HG02588 (cell line): ENCODE data around the gene CD2.

ENCODE experiments used
- ATAC-seq: cut with Tn5 transposase; IDR thresholded peaks from one replicate; pipeline ENCODE4 v1.9.1; 2021; ENCODE audit warnings: mild to moderate bottlenecking, moderate library complexity; ENCODE audit not compliant: unreplicated experiment

The CD2 gene

DNA sequence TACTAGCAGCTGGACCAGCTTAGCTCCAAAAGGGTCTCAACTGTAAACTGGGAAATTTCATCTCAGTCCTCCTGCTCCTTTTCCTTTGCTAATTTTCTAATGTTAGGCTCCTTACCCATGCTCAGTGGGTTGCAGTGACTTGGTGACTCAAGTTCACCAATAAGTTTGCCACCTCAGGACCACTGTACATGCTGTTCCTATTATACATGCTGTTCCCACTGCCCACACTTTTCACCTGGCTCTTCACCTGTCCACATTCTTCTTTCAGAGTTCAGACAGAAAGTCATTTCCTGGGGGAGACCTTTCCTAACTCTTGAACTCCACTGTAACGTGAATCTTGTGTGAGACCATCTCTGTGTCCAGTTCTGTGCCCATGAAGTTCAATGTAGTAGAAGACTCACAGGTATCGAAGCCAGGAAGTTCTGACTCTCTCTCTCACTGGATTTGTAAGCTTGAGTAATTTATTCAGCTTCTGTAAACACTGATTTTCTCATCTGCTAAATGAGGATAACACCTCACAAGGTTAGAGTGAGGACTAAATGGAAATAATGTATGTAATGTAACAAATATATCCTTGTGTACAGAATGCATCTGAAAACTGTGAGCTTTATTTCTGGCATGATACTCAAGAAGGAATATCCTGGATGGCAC lies 17.9 kb downstream of the CD2 start:
- ATAC-seq: no peak

DNA sequence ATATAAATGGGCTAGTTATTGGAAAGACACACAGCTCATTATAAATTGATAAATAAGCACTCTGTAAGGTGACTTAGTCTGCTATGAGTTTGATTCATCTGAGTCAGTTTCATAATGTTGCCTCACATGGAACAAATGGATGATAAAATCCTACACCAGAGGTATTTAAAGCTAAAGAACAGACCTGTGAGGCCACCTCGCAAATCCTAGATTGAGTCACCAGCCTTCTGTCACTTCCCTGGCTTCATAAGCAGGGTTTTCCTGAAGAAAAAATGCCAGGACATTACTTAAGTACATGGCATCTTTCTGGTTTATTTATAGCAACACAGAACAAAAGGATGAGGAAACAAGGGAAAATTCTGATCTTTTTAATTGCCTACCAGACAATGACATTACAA lies 18.4 kb downstream of the CD2 start:
- ATAC-seq: no peak

DNA sequence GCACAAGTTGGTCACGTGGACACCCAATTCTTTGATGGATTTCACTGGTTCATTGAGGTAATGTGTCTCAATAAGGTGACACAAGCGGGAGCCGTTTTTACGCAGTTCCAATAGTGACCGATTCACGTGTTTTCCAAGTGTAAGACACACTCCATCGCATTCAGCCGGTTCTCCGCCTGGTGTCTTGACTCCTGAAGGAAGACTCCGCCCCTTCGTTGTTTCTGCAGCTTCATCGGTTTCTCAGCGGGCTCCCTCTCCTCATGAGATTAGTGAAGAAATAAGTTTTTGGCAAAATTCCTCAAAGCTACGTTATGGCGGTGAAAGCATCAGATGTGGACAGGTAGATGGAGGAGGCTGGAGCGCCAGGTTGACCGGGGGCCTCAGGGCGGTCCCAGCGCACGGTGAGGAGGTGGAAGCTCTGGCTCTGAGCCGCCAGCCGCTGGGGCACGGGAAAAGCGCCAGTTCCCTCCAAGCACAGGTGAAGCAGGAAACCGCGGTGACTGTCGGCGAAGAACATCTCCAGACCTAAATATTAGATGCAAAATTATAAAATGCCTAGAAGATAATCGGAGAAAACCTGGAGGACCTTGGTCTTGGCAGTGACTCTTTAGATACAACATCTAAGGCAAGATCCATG lies 21.0 kb downstream of the CD2 start:
- ATAC-seq: no peak

DNA sequence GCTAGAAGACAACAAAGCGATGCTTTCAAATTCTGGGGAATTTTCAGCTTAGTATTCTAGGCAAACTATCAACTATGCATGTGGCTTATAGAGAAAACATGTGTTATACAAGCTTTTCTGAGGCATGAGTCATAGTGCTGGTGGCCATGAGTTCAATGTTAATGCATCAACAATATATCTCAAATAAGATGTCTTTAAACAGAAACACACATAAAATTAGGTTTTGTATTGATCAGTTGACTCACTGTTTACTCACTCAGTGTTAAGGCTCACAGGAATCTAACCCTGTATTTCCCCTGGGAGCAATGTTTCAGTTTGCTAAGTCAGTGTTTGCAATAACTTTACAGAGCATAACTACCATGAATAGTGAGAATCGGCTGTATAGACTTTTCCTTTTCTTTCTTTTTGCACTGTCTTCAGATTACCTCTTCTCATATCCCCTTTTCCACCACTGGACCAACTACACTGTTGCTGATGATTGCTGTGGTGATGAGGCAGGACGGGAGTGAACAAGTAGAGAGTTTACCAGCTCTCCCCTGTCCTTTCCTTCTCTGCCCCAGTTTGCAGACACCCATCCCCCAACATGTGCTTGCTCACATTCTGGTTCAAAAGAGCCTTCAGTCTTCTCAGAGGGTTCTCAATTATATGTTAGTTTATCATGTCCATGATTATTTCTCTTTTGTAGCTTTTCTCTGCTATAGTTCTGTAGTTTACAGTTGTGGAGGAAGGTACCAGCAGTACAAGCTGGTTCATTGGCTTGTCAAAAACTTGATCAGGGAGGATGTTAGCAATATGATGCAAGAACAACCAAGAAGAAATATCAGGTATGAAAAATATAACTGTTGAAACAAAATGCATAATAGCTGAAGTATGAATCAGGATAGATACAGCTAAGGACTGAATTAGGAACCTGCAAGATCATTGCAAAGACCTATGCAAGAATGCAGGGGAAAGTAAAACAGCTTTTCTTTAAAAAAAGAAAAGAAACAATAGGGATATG lies 23.9 kb downstream of the CD2 start:
- no peak for ATAC-seq

DNA sequence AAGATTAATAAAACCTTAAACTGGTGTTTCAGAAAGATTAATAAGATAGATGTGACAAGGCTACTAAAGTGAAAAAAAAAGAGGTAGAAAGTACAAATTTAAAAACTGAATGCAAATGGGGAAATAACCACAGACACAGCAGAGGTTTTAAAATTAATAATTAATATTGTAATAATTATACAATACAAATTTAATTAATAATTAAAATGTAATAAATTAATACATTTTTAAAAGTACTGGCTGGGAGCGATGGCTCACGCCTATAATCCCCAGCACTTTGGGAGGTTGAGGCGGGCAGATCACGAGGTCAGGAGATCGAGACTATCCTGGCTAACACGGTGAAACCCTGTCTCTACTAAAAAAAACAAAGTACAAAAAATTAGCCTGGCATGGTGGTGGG lies 26.8 kb downstream of the CD2 start:
- no peak for ATAC-seq

DNA sequence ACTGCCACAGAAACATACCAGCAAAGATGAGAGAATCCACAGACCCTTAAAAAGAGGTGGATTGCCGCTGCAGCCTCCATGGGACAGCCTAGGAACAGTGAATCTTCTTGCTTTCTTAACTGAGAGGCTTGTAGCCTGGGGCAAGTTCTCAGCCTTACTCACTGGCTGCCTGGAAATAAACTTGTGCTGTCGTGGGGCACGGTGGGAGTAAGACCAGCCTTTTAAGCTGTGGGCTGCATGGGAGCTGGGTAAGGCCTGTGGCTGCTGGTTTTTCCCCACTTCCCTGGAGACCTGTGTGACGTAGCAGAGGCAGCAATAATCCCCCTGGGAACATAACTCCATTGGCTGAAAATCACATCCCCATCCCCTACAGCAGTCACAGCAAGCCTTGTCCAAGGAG lies 30.8 kb downstream of the CD2 start:
- no peak for ATAC-seq

DNA sequence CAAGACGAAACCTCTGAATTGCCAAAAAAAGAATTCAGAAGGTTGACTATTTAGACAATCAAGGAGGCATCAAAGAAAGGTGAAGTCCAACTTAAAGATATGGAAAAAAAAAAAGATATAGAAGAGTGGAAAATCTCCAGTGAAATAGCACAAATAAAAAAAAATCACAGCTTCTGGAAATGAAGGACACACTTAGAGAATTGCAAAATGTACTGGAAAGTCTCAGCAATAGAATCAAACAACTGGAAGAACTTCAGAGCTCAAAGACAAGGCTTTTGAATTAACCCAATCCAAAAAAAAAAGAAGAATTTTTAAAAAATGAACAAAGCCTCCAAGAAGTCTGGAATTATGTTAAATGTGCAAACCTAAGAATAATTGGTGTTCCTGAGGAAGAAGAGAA lies 31.8 kb downstream of the CD2 start:
- ATAC-seq: no peak

DNA sequence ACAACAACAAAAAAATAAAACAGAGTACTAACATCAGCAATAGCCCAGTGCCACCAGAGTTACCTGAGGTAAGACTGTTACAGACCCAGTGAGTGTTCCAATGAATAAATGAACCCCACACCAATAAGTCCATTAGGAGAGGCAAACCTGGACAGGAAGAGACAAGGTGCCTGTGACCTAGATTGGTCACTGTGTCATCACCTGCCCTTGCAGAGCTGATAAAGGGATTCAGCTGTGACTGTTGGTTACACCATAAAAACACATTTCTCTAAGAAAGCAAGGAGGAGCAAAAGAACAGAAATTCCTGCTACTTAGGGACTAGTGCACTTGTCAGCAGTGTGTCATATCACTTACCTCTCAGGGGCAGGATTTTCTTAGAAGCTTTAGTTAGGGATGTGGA lies 37.5 kb downstream of the CD2 start:
- ATAC-seq: no peak

DNA sequence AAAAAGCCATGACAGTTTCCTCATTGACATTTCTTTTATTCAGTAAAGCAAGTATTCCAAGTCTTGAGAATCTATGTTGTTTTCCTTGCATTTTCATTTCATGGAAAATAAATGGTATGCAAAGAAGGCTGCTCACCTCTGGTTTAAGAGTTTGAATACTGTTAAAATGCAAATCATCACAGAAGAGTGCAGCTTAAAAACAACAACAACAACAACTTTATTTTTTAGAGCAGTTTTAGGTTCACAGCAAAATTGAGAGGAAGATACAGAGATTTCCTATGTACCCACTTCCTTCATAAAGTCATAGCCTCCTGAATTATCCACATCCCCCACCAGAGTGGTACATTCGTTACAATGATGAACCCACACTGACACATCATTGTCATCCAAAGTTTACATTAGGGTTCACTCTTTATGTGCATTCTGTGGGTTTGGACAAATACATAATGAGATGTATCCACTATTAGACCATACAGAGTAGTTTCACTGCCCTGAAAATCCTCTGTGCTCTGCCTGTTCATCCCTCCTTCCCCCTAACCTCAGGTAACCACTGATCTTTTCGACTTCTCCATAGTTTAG lies 39.2 kb downstream of the CD2 start:
- no peak for ATAC-seq

DNA sequence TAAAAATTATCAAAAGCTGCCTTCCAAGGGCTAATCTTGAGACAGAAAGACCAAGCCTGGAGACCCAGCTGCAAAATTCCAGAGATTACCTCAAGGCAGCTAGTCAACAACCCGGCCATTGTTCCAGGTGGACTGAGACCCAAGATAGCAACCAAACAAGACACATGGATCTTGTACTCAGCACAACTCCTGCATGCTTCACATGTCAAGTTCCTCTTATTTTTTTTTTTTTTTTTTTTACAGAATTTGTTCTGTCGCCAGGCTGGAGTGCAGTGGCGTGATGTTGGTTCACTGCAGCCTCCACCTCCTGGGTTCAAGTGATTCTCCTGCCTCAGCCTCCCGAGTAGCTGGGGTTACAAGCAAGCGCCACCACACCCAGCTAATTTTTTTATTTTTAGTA lies 40.1 kb downstream of the CD2 start:
- ATAC-seq: no peak

DNA sequence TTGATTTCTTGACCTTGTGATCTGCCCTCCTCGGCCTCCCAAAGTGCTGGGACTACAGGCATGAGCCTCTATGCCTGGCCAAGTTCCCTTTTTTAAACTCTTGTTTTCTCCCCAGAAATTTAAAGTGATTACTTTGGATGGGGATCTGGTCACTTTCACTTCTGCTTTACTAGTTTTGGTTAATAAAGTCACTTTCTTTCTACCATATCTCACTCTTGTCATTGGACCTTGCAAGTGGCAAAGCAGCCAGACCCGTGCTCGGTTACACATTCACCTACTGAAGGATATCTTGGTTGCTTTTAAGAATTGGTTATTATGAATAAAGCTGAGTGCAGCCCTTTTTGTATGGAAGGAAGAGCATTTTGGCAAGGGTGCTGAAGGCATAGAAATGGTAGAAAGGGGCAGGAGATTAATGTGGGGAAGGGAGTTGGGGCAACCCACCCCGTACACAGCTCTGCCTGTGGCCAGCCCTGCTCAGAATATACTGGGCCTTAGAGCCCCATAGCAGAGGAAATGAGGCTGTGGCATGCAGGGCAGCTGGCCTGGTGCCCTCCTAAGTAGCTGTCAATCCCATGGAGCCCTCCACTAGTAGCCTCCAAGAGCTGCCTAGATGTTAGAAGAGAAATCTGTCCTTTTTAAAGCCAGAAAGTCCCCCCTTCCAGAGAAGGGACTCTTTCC lies 40.7 kb downstream of the CD2 start:
- ATAC-seq: peak; percentile 93

DNA sequence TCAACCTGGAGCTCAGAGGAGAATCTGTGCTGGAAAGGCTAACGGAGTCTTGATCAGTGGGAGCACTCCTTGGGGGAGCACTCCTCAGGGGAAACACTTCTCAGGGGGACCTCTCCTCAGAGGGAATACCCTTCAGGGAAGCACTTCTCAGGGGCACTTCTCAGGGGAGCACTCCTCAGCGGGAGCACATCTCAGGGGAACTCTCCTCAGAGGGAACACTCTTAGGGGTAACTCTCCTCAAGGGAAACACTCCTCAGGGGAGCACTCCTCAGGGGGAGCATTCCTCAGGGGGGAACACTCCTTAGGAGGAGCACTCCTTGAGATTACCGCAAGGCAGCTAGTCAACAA lies 41.2 kb downstream of the CD2 start:
- ATAC-seq: no peak

DNA sequence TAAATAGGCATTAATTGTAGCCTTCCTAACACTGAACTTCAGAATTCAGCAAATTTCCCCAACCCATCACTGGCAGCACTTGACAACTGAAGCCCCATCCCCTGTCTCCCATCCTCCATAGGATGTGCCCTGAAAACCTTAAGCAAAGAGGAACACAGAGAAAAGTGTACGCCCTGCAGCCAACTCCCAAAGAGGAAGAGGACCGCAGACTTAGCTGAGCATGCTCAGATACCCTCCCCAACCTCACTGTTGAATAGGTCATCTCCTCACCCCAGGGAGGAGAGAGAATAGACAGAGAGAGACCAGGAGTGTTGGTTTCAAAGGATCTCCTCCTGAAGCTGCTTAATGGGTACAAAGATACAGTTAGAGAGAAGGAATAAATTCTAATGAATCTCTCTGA lies 50.5 kb downstream of the CD2 start:
- no peak for ATAC-seq

DNA sequence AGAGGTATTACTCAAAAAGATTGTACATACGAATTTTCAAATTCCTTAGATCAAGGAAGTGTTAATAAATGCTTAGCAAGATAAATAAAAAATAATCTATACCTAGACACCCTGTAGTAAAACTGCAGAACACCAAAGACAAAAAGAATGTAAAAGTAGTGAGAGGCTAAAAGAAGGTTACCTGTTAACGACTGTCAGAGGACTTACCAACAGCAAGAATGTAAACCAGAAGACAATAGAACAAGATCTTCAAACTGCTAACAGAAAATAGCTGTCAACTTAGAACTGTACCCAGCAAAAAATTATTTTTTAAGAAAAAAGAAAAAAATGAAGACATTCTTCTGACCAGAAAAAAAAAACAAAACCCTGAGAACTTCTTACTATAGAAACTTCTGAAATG lies 51.2 kb downstream of the CD2 start:
- no peak for ATAC-seq

DNA sequence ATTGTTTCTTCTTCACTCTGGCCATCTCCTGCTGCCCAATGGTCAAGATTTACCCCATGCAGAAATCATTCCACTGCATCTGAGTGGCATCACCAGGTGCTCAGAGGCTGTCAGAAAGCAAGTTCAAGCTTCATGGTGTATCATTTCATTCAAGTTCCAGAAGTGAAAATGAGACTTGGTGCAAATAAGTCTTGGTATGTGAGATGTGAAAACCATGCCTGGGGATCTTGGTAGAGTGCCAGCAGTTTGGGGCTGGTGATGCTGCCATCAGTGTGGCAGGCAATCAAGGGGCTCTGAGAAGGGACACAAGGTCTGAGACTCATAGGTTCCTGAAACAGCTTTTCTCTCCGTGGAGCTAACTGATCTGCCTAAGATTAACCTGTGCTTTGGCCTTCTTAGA lies 52.0 kb downstream of the CD2 start:
- ATAC-seq: peak; percentile 82

DNA sequence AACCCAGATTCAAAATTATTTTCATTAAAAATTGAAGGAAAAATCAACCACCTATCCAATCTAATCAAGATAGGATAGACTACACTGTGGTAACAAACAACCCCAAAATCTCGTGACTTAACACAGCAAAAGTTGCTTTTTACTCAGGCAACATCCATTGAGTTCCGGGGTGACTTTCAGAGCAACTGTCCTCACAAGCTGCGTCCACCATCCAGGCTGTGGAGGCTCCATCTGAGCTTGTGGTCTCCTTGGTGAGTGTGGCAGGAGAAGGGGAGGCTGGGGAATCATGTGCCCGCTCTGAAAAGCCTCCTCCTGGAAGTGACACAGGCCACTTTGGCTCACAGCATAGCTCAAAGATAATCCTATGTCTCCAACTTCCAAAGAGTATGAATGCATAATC lies 52.4 kb downstream of the CD2 start:
- no peak for ATAC-seq

DNA sequence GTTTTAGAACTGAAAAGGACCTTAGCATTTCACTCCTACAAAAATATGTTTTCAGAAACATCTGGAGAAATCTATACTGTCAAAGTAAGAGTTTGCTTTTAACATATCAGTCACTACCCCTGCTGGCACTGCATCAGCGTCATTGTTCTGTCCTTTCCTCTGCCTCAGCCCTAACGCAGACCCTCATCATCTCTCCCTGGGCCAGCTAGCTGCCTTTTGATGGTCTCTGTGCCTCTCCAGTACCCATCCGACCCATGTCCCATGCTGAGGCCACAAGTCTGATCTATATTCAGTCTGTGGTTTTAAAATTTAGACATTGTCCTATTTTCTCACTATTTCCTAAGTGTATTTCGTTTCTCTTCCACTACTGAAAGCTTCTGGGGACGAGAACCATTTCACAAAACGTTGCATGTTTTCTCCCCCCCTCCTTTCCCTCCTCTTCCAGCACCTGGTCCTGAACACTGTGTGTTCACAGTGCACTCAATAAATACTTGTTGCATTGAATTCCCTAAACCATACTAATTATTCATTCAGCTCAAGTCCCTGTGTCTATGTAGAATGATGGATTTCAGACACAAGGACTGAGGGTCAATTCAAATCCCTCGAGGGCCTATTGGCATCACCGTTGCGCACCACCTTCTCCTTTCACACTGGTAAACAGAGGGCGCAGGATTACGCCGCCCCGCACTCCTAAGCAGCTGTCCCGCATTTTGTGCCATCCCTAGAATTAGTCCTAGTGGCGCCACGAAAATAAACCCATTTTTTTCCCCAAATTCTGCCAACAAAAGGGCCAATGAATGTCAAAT lies 53.4 kb downstream of the CD2 start:
- no peak for ATAC-seq

DNA sequence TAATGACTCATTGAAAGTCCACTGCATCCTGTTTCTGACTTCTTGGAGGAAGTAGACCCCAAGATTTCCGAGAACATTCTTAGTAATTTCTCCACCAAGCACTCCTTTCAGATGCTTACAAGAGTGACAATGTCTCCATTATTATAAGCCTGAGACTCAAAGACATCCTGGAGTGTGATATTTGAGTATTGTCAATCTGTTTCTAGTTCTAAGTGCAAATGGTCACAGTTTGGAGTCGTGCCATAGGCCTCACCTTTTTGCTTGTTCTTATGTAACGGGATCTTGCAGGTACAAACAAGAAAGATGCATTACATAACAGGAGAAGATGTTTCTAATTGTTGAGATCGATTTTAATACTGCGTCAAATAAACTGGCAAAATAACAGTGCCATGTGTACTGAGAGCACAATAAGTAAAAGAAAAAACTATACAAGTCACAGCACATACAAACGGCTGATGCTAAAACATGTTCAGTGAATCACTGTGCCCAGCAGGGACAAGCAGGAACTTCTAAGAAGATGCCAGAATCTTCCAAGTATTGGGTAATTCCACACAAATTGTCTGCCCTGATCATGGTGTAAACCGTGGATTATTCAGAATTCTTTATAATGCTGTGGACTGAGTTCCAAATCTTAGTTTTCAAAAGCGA lies 54.1 kb downstream of the CD2 start:
- ATAC-seq: no peak

DNA sequence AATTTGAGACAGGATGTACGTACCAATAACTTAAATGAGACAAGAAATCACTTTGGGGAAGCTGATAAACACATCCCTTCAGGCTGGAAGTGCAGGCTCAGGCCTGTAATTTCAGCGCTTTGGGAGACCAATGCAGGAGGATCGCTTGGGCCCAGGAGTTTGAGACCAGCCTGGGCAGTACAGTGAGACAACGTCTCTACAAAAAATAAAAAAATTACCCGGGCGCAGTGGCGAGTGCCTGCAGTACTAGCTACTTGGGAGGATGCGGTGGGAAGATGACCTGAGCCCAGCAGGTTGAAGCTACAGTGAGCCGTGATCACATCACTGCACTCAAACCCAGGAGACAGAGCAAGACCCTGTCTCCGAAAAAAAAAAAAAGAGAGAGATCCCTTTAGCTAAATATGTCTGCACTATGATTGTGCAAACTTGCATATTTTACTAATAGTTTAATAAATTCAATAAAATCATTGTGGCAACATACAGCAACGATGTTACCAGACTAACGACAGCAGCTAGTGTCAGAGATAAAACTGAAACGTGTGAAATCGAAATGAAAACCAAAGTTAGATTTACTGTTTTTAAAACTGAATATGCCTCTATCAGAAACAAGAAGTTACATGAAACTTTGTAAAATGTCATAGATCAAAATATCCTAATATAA lies 54.7 kb downstream of the CD2 start:
- no peak for ATAC-seq
